Effector memory CD4-positive, alpha-beta T cell (primary cell): ENCODE data around the gene NRXN2.

Experiments
- DNase-seq, 3 donors: peaks; one replicate each; pipeline ENCODE4 v3.0.0-alpha.2; 2020
- H3K27ac ChIP-seq: 2 replicates; pipeline ENCODE4 v1.7.0; 2013; ENCODE audit warnings: mild to moderate bottlenecking, low read length, moderate library complexity; ENCODE audit not compliant: insufficient read depth, poor library complexity, severe bottlenecking
- H3K27me3 ChIP-seq: replicated peaks from 2 replicates; pipeline ENCODE4 v1.7.0; 2013; ENCODE audit warnings: mild to moderate bottlenecking, low read length; ENCODE audit not compliant: insufficient read depth, control insufficient read depth, poor library complexity, severe bottlenecking
- H3K36me3 ChIP-seq: 2 replicates; pipeline ENCODE4 v1.7.0; 2013; ENCODE audit warnings: mild to moderate bottlenecking, low read length, moderate library complexity; ENCODE audit not compliant: control insufficient read depth, insufficient read depth
- H3K4me1 ChIP-seq: 2 replicates; pipeline ENCODE4 v1.7.0; 2013; ENCODE audit warnings: low read length, mild to moderate bottlenecking; ENCODE audit not compliant: control insufficient read depth, insufficient read depth, poor library complexity, severe bottlenecking
- H3K4me3 ChIP-seq: 2 replicates; pipeline ENCODE4 v1.7.0; 2013; ENCODE audit warnings: low read length, low read depth, mild to moderate bottlenecking; ENCODE audit not compliant: insufficient read depth, poor library complexity, severe bottlenecking
- H3K9me3 ChIP-seq: 2 replicates; pipeline ENCODE4 v1.7.0; 2013; ENCODE audit warnings: mild to moderate bottlenecking, low read length, moderate library complexity; ENCODE audit not compliant: control insufficient read depth

The NRXN2 gene

GRCh38 chr11:64743591-64744543 lies 20.9 kb upstream of the NRXN2 start, which contains the start of gene RASGRP2:
TSS of gene RASGRP2 (minus strand) at chr11:64744142. CDS start at chr11:64742866, 1,276 bp downstream.
- Histone ChIP-seq H3K9me3 (no peaks in the 10 kb centered on the region), H3K36me3 (peaks cover 31% of the 10 kb centered on the region), H3K27me3 (no peaks in the 10 kb centered on the region), H3K27ac (peak within 1 kb of the TSS; percentile 98), H3K4me1 (peaks cover 25% of the 10 kb centered on the region), H3K4me3 (peak within 1 kb of the TSS; percentile 76)
- DNase-seq, result peak; percentile 72 to 77 (median 74)

- Histone ChIP-seq H3K4me3 (peak overlapping the region; percentile 70), H3K27ac (peak overlapping the region; percentile 98), H3K9me3 (no peaks in the 10 kb centered on the region), H3K36me3 (peaks cover 36% of the 10 kb centered on the region), H3K27me3 (no peaks in the 10 kb centered on the region), H3K4me1 (peaks cover 25% of the 10 kb centered on the region)
- peak; percentile 59 to 69 (median 65) for DNase-seq
Measured at GRCh38 chr11:64742889-64743590, 20.0 kb upstream of the NRXN2 start.

- DNase-seq, result no peak
- H3K27ac ChIP-seq, result peak overlapping the region; percentile 98
- H3K9me3 ChIP-seq, result no peaks in the 10 kb centered on the region
- no peaks in the 10 kb centered on the region for H3K27me3 ChIP-seq
- H3K36me3 ChIP-seq, result peaks cover 40% of the 10 kb centered on the region
- peak overlapping the region; percentile 70 for H3K4me3 ChIP-seq
- peaks cover 25% of the 10 kb centered on the region for H3K4me1 ChIP-seq
Measured at GRCh38 chr11:64742087-64742888, 19.3 kb upstream of the NRXN2 start.

GRCh38 chr11:64741375-64742086 lies 18.5 kb upstream of the NRXN2 start:
- DNase-seq, result no peak
- Histone ChIP-seq H3K27me3 (no peaks in the 10 kb centered on the region), H3K36me3 (peaks cover 48% of the 10 kb centered on the region), H3K4me1 (peaks cover 25% of the 10 kb centered on the region), H3K4me3 (peak overlapping the region; percentile 70), H3K9me3 (no peaks in the 10 kb centered on the region), H3K27ac (peak overlapping the region; percentile 98)

- Histone ChIP-seq H3K9me3 (no peaks in the 10 kb centered on the region), H3K36me3 (peaks cover 65% of the 10 kb centered on the region), H3K4me1 (peaks cover 12% of the 10 kb centered on the region), H3K4me3 (no peak overlapping the region), H3K27ac (no peak overlapping the region), H3K27me3 (no peaks in the 10 kb centered on the region)
- DNase-seq, result no peak
Measured at GRCh38 chr11:64739871-64740270, 16.9 kb upstream of the NRXN2 start.

GRCh38 chr11:64736654-64737053 lies 13.7 kb upstream of the NRXN2 start:
- Histone ChIP-seq H3K36me3 (peaks cover 84% of the 10 kb centered on the region), H3K27ac (peak overlapping the region; percentile 32), H3K9me3 (no peaks in the 10 kb centered on the region), H3K4me3 (no peak overlapping the region), H3K4me1 (peaks cover 2% of the 10 kb centered on the region), H3K27me3 (no peaks in the 10 kb centered on the region)
- no peak for DNase-seq

GRCh38 chr11:64735725-64736259 lies 12.8 kb upstream of the NRXN2 start:
- H3K9me3 ChIP-seq, result no peaks in the 10 kb centered on the region
- H3K4me1 ChIP-seq, result no peaks in the 10 kb centered on the region
- H3K27ac ChIP-seq, result no peak overlapping the region
- no peaks in the 10 kb centered on the region for H3K27me3 ChIP-seq
- peaks cover 81% of the 10 kb centered on the region for H3K36me3 ChIP-seq
- no peak overlapping the region for H3K4me3 ChIP-seq
- no peak for DNase-seq

GRCh38 chr11:64734811-64735724 lies 12.1 kb upstream of the NRXN2 start:
- no peak for DNase-seq
- no peaks in the 10 kb centered on the region for H3K9me3 ChIP-seq
- H3K27me3 ChIP-seq, result no peaks in the 10 kb centered on the region
- H3K4me3 ChIP-seq, result no peak overlapping the region
- no peak overlapping the region for H3K27ac ChIP-seq
- H3K36me3 ChIP-seq, result peaks cover 81% of the 10 kb centered on the region
- no peaks in the 10 kb centered on the region for H3K4me1 ChIP-seq
